ENCODE measurements around the gene TRPM8.

DNA sequence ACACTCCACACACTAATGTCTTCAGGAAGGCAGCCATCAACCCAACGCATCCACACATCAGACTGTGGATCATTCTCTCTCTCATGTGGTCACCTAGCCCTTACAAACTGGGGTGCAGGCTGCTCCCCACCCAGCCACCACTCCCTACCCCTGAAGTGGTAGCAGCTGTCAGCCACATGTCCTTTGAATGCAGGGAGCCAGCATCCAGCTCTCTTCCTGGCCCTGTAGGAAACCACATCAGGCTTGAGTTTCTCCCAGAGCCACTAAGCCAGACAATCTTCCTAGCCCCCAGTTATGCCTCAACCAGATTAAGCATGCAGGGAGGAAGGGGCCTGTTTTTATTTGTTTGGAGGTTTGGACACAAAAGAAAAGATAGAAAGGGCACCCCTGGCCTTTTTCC, 80.5 kb downstream of the TRPM8 start:
- TF ChIP-seq POLR2AphosphoS5 (IDR thresholded peaks at IDR 0.05; ENCODE audit: low read depth, low read length) (no peak), SIN3A (IDR thresholded peaks at IDR 0.05; ENCODE audit: borderline replicate concordance, insufficient read depth, low read length) (no peak), TAF1 (IDR thresholded peaks at IDR 0.05; ENCODE audit: borderline replicate concordance, insufficient read depth, low read length) (no peak), FOXP2 (optimal IDR thresholded peaks at IDR 0.05; ENCODE audit: borderline replicate concordance, extremely low read depth, extremely low read length, insufficient read depth) (no peak)
- TF ChIP-seq, protein P1, sequence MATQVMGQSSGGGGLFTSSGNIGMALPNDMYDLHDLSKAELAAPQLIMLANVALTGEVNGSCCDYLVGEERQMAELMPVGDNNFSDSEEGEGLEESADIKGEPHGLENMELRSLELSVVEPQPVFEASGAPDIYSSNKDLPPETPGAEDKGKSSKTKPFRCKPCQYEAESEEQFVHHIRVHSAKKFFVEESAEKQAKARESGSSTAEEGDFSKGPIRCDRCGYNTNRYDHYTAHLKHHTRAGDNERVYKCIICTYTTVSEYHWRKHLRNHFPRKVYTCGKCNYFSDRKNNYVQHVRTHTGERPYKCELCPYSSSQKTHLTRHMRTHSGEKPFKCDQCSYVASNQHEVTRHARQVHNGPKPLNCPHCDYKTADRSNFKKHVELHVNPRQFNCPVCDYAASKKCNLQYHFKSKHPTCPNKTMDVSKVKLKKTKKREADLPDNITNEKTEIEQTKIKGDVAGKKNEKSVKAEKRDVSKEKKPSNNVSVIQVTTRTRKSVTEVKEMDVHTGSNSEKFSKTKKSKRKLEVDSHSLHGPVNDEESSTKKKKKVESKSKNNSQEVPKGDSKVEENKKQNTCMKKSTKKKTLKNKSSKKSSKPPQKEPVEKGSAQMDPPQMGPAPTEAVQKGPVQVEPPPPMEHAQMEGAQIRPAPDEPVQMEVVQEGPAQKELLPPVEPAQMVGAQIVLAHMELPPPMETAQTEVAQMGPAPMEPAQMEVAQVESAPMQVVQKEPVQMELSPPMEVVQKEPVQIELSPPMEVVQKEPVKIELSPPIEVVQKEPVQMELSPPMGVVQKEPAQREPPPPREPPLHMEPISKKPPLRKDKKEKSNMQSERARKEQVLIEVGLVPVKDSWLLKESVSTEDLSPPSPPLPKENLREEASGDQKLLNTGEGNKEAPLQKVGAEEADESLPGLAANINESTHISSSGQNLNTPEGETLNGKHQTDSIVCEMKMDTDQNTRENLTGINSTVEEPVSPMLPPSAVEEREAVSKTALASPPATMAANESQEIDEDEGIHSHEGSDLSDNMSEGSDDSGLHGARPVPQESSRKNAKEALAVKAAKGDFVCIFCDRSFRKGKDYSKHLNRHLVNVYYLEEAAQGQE (IDR thresholded peaks at IDR 0.05; ENCODE audit: insufficient read depth in 1 of 2, low read depth in 2 of 2, low read length in 2 of 2): no peak

Measured in PFSK-1 (cell line).